ENCODE data around the gene MYO10.

- TF ChIP-seq EZH2 (IDR thresholded peaks at IDR 0.05; ENCODE audit: borderline replicate concordance) (no peak), EZH2phosphoT487 (IDR thresholded peaks at IDR 0.05; ENCODE audit: low read depth, severe bottlenecking, unreplicated experiment) (no peak)
- TF ChIP-seq, protein P1, sequence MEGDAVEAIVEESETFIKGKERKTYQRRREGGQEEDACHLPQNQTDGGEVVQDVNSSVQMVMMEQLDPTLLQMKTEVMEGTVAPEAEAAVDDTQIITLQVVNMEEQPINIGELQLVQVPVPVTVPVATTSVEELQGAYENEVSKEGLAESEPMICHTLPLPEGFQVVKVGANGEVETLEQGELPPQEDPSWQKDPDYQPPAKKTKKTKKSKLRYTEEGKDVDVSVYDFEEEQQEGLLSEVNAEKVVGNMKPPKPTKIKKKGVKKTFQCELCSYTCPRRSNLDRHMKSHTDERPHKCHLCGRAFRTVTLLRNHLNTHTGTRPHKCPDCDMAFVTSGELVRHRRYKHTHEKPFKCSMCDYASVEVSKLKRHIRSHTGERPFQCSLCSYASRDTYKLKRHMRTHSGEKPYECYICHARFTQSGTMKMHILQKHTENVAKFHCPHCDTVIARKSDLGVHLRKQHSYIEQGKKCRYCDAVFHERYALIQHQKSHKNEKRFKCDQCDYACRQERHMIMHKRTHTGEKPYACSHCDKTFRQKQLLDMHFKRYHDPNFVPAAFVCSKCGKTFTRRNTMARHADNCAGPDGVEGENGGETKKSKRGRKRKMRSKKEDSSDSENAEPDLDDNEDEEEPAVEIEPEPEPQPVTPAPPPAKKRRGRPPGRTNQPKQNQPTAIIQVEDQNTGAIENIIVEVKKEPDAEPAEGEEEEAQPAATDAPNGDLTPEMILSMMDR (IDR thresholded peaks at IDR 0.05; ENCODE audit: poor library complexity): no peak
Observed at GRCh38 chr5:16841416-16841815, 94.7 kb downstream of the MYO10 start.
